Tibial nerve (tissue), 4 donors: ENCODE measurements around the gene OR52L1. TPM values are rescaled to one million over a fixed set of nuclear protein-coding genes. Genes with fewer than 3 reads are reported as not detected.

Source experiments
- DNase-seq, 2 donors: peaks; one replicate each; pipeline ENCODE4 v3.0.0-alpha.2; 2019; ENCODE audit warnings: low spot score in 2 of 2
- H3K27ac ChIP-seq, 4 donors: fragments of 200-600 bp; sonication (generic) in 3 of 4; one replicate each; pipeline ENCODE4 v1.5.1; 2017 to 2019; ENCODE audit warnings: mild to moderate bottlenecking in 1 of 4
- H3K27me3 ChIP-seq, 2 donors: fragments of 200-600 bp; sonication (generic) in 1 of 2; one replicate each; pipeline versions ENCODE4 v1.5.1 to v1.6.0; 2017 to 2019
- H3K36me3 ChIP-seq, 3 donors: fragments of 200-600 bp; sonication (generic); one replicate each; pipeline ENCODE4 v1.5.1; 2018 to 2019
- H3K4me1 ChIP-seq, 4 donors: fragments of 200-600 bp; sonication (generic) in 3 of 4; one replicate each; pipeline ENCODE4 v1.5.1; 2017 to 2019
- H3K4me3 ChIP-seq, 4 donors: fragments of 200-600 bp; sonication (generic) in 3 of 4; one replicate each; pipeline ENCODE4 v1.5.1; 2017 to 2019; ENCODE audit warnings: mild to moderate bottlenecking in 1 of 4, moderate library complexity in 1 of 4
- H3K9me3 ChIP-seq, 4 donors: fragments of 200-600 bp; sonication (generic) in 3 of 4; one replicate each; pipeline ENCODE4 v1.5.1; 2017 to 2019
- EP300 ChIP-seq, 2 donors: sonication (generic); formaldehyde crosslinking; IDR thresholded peaks; one replicate each; pipeline ENCODE4 v1.6.1; 2017; ENCODE audit warnings: antibody characterized with exemption in 2 of 2, mild to moderate bottlenecking in 1 of 2
- POLR2A ChIP-seq, 2 donors: fragments of 450-650 bp; IDR thresholded peaks; one replicate each; pipeline ENCODE4 v1.6.1; 2017; ENCODE audit warnings: antibody characterized with exemption in 2 of 2, mild to moderate bottlenecking in 2 of 2, moderate library complexity in 2 of 2
- WGBS, 2 donors: methylation state at CpG; one replicate each; pipeline ENCODE4 v1.1.5; 2018; 5-methylcytosine and 5-hydroxymethylcytosine counted together
- total RNA-seq, 4 donors: library from RNA; depleted of rRNA; stranded (reverse); fragments of >200 nt; gene quantifications; one replicate each; pipeline ENCODE4 v1.1.0, GENCODE V29; 2016
- TF ChIP-seq, protein P1 (sequence below), 5 experiments: fragments of 200-600 bp in 3 of 5; fragments of 450-650 bp in 2 of 5; sonication (generic) in 3 of 5; IDR thresholded peaks; one replicate each; pipeline ENCODE4 v1.5.1; 2016 to 2019; ENCODE audit warnings: antibody characterized with exemption in 5 of 5, mild to moderate bottlenecking in 3 of 5, moderate library complexity in 2 of 5

The OR52L1 gene
- total RNA-seq, 4 donors from 2014 or later: not detected

DNA sequence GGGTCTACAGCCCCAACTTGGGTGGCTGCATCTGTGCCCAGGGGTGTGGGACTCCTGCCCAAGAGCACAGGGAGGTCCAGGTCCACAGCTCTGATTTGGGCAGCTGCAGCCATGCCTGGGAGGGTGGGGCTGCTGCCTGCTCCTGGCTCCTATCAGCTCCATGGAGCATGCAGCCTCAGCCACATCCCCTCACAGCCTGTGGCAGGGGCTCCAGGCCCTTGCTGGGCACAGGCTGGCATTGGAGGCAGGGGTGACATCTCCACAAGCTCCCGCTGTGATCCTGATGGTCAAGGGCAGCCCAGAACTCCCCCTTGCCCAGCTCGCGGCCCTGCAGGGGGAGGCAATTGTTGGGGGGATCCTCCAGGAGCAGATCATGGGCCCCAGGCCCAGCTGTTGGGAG is 26.3 kb upstream of the OR52L1 start:
- 86% methylated on average over 3 of the region's 3 CpGs; no CpG with 5 or more reads in 1 of the 2 donors for WGBS, 2 donors
- Histone ChIP-seq H3K4me3 (no peak overlapping the region), H3K27ac (no peak overlapping the region), H3K4me1 (no peaks in the 10 kb centered on the region), H3K27me3 (no peaks in the 10 kb centered on the region), H3K9me3 (peaks cover 0 to 10% (median 0%) of the 10 kb centered on the region in 4 donors), H3K36me3 (no peaks in the 10 kb centered on the region)
- TF ChIP-seq, protein P1, sequence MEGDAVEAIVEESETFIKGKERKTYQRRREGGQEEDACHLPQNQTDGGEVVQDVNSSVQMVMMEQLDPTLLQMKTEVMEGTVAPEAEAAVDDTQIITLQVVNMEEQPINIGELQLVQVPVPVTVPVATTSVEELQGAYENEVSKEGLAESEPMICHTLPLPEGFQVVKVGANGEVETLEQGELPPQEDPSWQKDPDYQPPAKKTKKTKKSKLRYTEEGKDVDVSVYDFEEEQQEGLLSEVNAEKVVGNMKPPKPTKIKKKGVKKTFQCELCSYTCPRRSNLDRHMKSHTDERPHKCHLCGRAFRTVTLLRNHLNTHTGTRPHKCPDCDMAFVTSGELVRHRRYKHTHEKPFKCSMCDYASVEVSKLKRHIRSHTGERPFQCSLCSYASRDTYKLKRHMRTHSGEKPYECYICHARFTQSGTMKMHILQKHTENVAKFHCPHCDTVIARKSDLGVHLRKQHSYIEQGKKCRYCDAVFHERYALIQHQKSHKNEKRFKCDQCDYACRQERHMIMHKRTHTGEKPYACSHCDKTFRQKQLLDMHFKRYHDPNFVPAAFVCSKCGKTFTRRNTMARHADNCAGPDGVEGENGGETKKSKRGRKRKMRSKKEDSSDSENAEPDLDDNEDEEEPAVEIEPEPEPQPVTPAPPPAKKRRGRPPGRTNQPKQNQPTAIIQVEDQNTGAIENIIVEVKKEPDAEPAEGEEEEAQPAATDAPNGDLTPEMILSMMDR (IDR thresholded peaks at IDR 0.05): no peak
- TF ChIP-seq EP300 (IDR thresholded peaks at IDR 0.05): no peak
- no peak for TF ChIP-seq POLR2A (IDR thresholded peaks at IDR 0.05)
- no peak for DNase-seq

DNA sequence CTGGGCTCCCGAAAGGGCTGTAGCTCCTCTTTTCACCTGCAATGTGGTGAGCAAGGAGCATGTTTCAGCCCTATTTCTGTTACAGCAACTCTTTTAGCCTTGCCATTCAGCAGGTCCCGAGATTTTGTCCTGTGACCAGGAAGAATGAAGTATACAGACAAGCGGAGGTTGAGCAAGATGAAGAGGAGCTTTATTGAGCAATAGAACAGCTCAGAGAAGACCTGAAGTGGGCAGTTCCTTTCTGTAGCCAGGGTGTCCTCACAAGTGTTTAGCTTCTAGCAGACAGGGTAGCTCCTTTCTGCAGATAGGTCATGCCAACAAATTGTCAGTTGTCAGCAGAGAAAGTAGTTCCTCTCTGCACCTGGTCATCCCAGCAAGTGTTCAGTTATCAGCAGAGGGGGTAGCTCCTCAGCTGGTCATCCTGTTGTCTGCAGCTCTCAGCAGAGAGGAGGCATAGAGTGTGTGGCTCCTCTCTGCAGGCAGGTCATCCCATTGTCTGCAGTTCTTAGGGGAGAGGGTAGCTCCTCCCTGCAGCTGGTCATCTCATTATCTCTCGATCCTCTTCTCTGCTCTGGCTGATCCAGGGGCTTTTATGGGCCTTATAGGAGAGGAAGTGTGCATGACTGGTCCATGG is 25.4 kb upstream of the OR52L1 start:
- no peaks in the 10 kb centered on the region for H3K27me3 ChIP-seq
- no peak overlapping the region for H3K27ac ChIP-seq
- H3K4me1 ChIP-seq: no peaks in the 10 kb centered on the region
- WGBS, 2 donors: 77 to 80% methylated on average over 4 of the region's 4 CpGs
- no peak overlapping the region for H3K4me3 ChIP-seq
- peaks cover 0 to 10% (median 0%) of the 10 kb centered on the region in 4 donors for H3K9me3 ChIP-seq
- DNase-seq: no peak
- H3K36me3 ChIP-seq: no peaks in the 10 kb centered on the region
- no peak for TF ChIP-seq EP300 (IDR thresholded peaks at IDR 0.05)
- TF ChIP-seq POLR2A (IDR thresholded peaks at IDR 0.05): no peak
- TF ChIP-seq, protein P1 (IDR thresholded peaks at IDR 0.05): no peak

DNA sequence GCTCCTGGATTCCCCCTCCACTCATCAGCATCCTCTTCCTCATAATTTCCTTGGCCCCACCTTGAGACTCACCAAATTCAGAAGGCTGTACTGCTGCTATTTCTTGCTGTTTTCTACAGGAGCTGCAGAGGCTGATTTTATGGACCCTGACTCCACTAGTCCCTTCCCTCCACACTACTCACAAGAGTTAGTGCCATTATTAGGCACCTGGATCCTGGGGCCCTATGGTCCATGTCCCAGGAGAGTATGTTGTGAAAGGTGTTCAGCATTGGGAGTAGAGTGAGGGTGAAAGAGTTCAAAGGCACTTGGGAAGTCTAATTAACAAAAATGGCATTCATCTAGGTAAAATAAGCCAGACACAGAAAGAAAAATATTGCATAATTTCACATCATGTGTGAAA is 20.1 kb upstream of the OR52L1 start, which contains the start of gene OR56A4:
Gene OR56A4 (minus strand): TSS at position 101 of the 400 bp plus-strand sequence. CDS start 3,954 bp downstream, outside the sequence.
- Histone ChIP-seq H3K9me3 (no peaks in the 10 kb centered on the region), H3K27ac (no peak within 1 kb of the TSS), H3K27me3 (no peaks in the 10 kb centered on the region), H3K36me3 (no peaks in the 10 kb centered on the region), H3K4me3 (no peak within 1 kb of the TSS), H3K4me1 (no peaks in the 10 kb centered on the region)
- TF ChIP-seq EP300 (IDR thresholded peaks at IDR 0.05): no peak
- TF ChIP-seq POLR2A (IDR thresholded peaks at IDR 0.05): no peak
- TF ChIP-seq, protein P1 (IDR thresholded peaks at IDR 0.05): no peak
- DNase-seq: no peak

DNA sequence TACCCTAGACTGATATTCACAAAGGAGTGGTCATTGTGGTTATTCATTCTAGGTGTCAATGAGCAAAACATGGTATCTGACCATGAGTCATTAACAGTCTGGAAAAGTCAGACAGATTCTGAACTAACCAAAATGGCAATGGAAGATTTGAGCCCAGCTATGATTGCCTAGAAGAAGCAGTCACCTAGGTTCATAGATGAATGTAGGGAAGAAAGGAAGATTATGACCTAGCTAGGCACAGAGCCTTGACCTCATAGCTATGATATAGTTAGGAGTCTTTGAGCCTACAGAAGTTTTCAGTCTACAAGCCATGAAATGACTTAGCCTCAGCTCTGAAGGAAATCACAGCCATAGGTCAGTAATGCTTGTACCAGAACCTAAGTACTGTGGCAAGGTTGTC is 19.6 kb upstream of the OR52L1 start:
- Histone ChIP-seq H3K27me3 (no peaks in the 10 kb centered on the region), H3K4me3 (no peak overlapping the region), H3K36me3 (no peaks in the 10 kb centered on the region), H3K9me3 (no peaks in the 10 kb centered on the region), H3K4me1 (no peaks in the 10 kb centered on the region), H3K27ac (no peak overlapping the region)
- DNase-seq: no peak
- TF ChIP-seq EP300 (IDR thresholded peaks at IDR 0.05) (no peak), POLR2A (IDR thresholded peaks at IDR 0.05) (no peak)
- TF ChIP-seq, protein P1 (IDR thresholded peaks at IDR 0.05): no peak

DNA sequence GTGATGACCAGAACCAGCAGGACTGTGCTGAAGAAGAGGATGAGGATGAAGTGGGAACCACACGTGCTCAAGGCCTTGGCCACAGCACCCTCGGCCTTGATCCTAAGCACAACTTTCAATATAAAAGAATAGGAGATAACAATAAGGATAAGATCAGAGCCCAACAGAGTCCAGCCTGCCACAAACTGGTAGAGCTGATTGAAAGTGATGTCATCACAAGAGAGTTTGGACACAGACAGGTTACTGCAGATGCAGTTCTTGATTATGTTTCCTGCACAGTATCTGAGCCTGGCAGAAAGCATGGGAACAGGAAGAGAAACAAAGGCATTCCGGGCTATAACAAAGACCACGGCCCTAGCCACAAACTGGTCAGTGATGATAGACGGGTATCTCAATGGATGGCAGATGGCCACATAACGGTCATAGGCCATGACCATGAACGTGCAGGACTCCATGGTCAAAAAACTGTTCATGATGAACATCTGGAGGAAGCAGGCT is 15.5 kb upstream of the OR52L1 start:
- no peaks in the 10 kb centered on the region for H3K36me3 ChIP-seq
- H3K27me3 ChIP-seq: no peaks in the 10 kb centered on the region
- H3K27ac ChIP-seq: no peak overlapping the region
- no peak overlapping the region for H3K4me3 ChIP-seq
- no peaks in the 10 kb centered on the region for H3K4me1 ChIP-seq
- no peak for DNase-seq
- no peak for TF ChIP-seq EP300 (IDR thresholded peaks at IDR 0.05)
- no peak for TF ChIP-seq POLR2A (IDR thresholded peaks at IDR 0.05)
- TF ChIP-seq, protein P1 (IDR thresholded peaks at IDR 0.05): no peak
- H3K9me3 ChIP-seq: no peaks in the 10 kb centered on the region
- WGBS, 2 donors: 79 to 82% methylated on average over 7 of the region's 7 CpGs
